Keratinocyte (primary cell): Measurements from ENCODE around the gene PRKN. TPM values are rescaled to one million over a fixed set of nuclear protein-coding genes. Genes with fewer than 3 reads are reported as not detected.

ENCODE experiments used
- DNase-seq: peaks from one replicate; pipeline ENCODE4 v3.0.0-alpha.2; 2011; ENCODE audit warnings: low read depth, missing footprints, low spot score
- FAIRE-seq: peaks from 2 replicates; lab custom pipeline; 2011; peaks lifted over from hg19 to GRCh38; lab: Jason Lieb, UNC
- H2AFZ ChIP-seq: 2 replicates; pipeline ENCODE4 v1.6.0; 2012; ENCODE audit warnings: low read length, control low read depth, inconsistent platforms; ENCODE audit not compliant: control insufficient read depth
- H3K27ac ChIP-seq: 2 replicates; pipeline ENCODE4 v1.5.1; 2011; ENCODE audit warnings: low read length; ENCODE audit not compliant: control insufficient read depth, insufficient read depth
- H3K27me3 ChIP-seq: 3 replicates; pipeline ENCODE4 v1.6.0; 2011; ENCODE audit warnings: low read length; ENCODE audit not compliant: control insufficient read depth, insufficient read depth; ENCODE audit errors: extremely low read depth
- H3K36me3 ChIP-seq, 2 experiments: 2 replicates in 1 of 2; 3 replicates in 1 of 2; pipeline ENCODE4 v1.5.1; 2011; ENCODE audit warnings: low read length in 2 of 2, mild to moderate bottlenecking in 1 of 2; ENCODE audit not compliant: control insufficient read depth in 2 of 2, insufficient read depth in 2 of 2; ENCODE audit errors: extremely low read depth in 1 of 2
- H3K4me1 ChIP-seq: 3 replicates; pipeline ENCODE4 v1.5.1; 2011; ENCODE audit warnings: low read length; ENCODE audit not compliant: control insufficient read depth, insufficient read depth; ENCODE audit errors: extremely low read depth
- H3K4me2 ChIP-seq: 3 replicates; pipeline ENCODE4 v1.6.0; 2011; ENCODE audit warnings: low read depth, low read length; ENCODE audit not compliant: control insufficient read depth, insufficient read depth; ENCODE audit errors: extremely low read depth
- H3K4me3 ChIP-seq, 3 experiments: fragments of 200-600 bp in 1 of 3; sonication (generic) in 1 of 3; 2 replicates in 2 of 3; 3 replicates in 1 of 3; pipeline ENCODE4 v1.5.1; 2011 to 2016; ENCODE audit warnings: low read length in 3 of 3, mild to moderate bottlenecking in 3 of 3, control low read depth in 2 of 3, inconsistent platforms in 1 of 3, low read depth in 1 of 3, mixed read lengths in 1 of 3, mixed run types in 1 of 3, moderate library complexity in 1 of 3; ENCODE audit not compliant: control insufficient read depth in 2 of 3, insufficient read depth in 2 of 3; ENCODE audit errors: extremely low read depth in 1 of 3
- H3K79me2 ChIP-seq: 2 replicates; pipeline ENCODE4 v1.6.0; 2012; ENCODE audit warnings: low read length; ENCODE audit not compliant: control insufficient read depth, insufficient read depth
- H3K9ac ChIP-seq: 3 replicates; pipeline ENCODE4 v1.6.0; 2011; ENCODE audit warnings: low read length; ENCODE audit not compliant: control insufficient read depth, insufficient read depth; ENCODE audit errors: extremely low read depth
- H3K9me1 ChIP-seq: 3 replicates; pipeline ENCODE4 v1.6.0; 2011; ENCODE audit warnings: low read length; ENCODE audit not compliant: control insufficient read depth, insufficient read depth; ENCODE audit errors: extremely low read depth
- H3K9me3 ChIP-seq: 2 replicates; pipeline ENCODE4 v1.5.1; 2012; ENCODE audit warnings: low read depth, low read length; ENCODE audit not compliant: control insufficient read depth
- H4K20me1 ChIP-seq: 3 replicates; pipeline ENCODE4 v1.6.0; 2011; ENCODE audit warnings: low read length; ENCODE audit not compliant: control insufficient read depth, insufficient read depth; ENCODE audit errors: extremely low read depth
- CTCF ChIP-seq, 3 experiments: IDR thresholded peaks in 1 of 3; conservative IDR thresholded peaks in 1 of 3; optimal IDR thresholded peaks in 1 of 3; 2 replicates in 2 of 3; 3 replicates in 1 of 3; pipeline versions ENCODE3 to v1.5.1; 2011; ENCODE audit warnings: low read length in 3 of 3, mild to moderate bottlenecking in 3 of 3, moderate library complexity in 2 of 3, control low read depth in 1 of 3, inconsistent platforms in 1 of 3; ENCODE audit not compliant: insufficient read depth in 2 of 3; ENCODE audit errors: extremely low read depth in 1 of 3
- EZH2 ChIP-seq: IDR thresholded peaks from one replicate; pipeline ENCODE4 v1.6.1; 2012; ENCODE audit warnings: inconsistent platforms, mild to moderate bottlenecking, low read length, moderate library complexity
- dilution Hi-C: fragments of 300-500 bp; cut with MboI; formaldehyde crosslinking; loops from one replicate; pipeline ENCODE4 v1.7.0; 2020; ENCODE audit warnings: low sequenced_read_pairs; ENCODE audit not compliant: extremely low pct_ligation_motif_present
- polyA plus RNA-seq, 5 experiments: library from polyadenylated mRNA; depleted of rRNA in 3 of 5; stranded (reverse) in 3 of 5; stranded (forward) in 1 of 5; unstranded in 1 of 5; fragments of >200 nt; gene quantifications; 1 replicate in 1 of 5; 2 replicates in 3 of 5; 3 replicates in 1 of 5; pipeline versions ENCODE4 v1.2.1 to v1.2.3, GENCODE V29; 2011 to 2012; ENCODE audit warnings: missing spikeins in 2 of 5, low read depth in 1 of 5, low replicate concordance in 1 of 5

Gene PRKN
- polyA plus RNA-seq, 1 donor (not counting 4 experiments of a cell fraction or from before 2014, with no cell fraction given): 0.67 TPM

DNA sequence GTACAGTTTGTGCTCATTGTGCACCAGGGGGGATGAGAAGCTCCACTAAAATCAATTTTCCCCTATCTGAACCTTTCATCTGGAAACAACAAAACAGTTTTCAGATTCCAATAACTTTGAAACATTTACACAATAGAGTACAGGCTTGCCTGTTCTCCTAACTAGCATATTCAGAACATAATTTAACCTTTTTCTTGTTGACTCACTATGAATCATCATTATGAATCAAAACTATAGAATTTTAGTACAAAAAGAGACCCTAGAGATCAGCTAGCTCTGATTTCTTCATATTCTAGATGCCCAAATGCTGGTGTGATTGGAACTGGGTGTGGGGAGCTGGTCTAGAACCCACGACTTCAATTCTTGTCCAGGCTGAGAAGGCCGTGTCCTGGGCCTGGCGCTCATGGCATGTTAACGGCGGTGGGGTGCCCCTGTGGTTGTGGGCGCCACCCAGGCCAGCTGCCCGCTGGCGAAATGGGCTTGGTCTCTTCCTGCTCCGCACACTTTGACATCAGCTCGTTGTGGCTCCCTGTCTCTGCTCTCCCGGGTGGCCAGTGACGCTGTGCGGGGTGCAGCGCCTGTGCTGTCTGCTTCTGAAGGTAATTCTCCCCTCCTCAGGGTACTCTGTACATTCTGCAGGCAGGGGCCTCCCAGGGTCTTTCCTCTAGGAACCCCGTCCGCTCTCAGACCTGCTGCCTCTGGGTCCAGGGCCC lies 1423.8 kb downstream of the PRKN start:
- no peak overlapping the region for H3K27ac ChIP-seq
- no peaks in the 10 kb centered on the region for H3K9me1 ChIP-seq
- no peaks in the 10 kb centered on the region for H3K9me3 ChIP-seq
- H3K79me2 ChIP-seq: no peaks in the 10 kb centered on the region
- H3K4me3 ChIP-seq: no peak overlapping the region
- FAIRE-seq (peak; percentile 69), DNase-seq (no peak)
- no peak for TF ChIP-seq EZH2
- TF ChIP-seq CTCF (optimal IDR thresholded peaks at IDR 0.05 in 1 of 3, IDR thresholded peaks at IDR 0.05 in 1 of 3, conservative IDR thresholded peaks at IDR 0.05 in 1 of 3; ENCODE audit: extremely low read depth in 1 of 3, insufficient read depth in 2 of 3, low read length in 3 of 3): no peak
- no peaks in the 10 kb centered on the region for H3K36me3 ChIP-seq
- H3K4me1 ChIP-seq: peaks cover 22% of the 10 kb centered on the region
- H3K4me2 ChIP-seq: peak overlapping the region; percentile 65
- no peaks in the 10 kb centered on the region for H4K20me1 ChIP-seq
- H3K9ac ChIP-seq: no peak overlapping the region
- H2AFZ ChIP-seq: no peak overlapping the region
- no peaks in the 10 kb centered on the region for H3K27me3 ChIP-seq
- dilution Hi-C loops: no loop called here

DNA sequence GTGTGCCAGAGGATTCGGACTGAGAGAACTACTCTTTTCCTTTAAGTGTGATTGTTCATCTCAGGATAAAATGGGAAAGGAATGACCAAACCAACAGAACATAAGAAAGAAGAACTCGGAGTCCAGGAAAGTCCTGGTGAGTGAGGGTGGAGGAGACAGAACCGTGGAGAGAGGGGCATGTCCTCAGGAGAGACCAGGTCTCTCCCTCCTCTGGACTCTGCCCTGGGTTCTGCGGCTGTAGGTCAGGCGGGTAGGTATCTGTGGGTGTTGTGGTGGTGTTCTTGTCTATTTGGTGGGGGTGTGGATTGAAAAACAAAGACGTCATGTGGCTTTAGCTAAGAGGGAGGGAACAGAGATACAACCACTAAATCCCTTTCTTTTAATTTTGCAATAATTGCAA lies 1424.6 kb downstream of the PRKN start:
- H3K4me2 ChIP-seq: no peak overlapping the region
- peak overlapping the region; percentile 14 for H3K27ac ChIP-seq
- DNase-seq (no peak), FAIRE-seq (no peak)
- dilution Hi-C loops: no loop called here
- no peaks in the 10 kb centered on the region for H3K79me2 ChIP-seq
- H3K27me3 ChIP-seq: no peaks in the 10 kb centered on the region
- no peak overlapping the region for H3K9ac ChIP-seq
- no peaks in the 10 kb centered on the region for H4K20me1 ChIP-seq
- no peak for TF ChIP-seq CTCF (optimal IDR thresholded peaks at IDR 0.05 in 1 of 3, IDR thresholded peaks at IDR 0.05 in 1 of 3, conservative IDR thresholded peaks at IDR 0.05 in 1 of 3; ENCODE audit: extremely low read depth in 1 of 3, insufficient read depth in 2 of 3, low read length in 3 of 3)
- TF ChIP-seq EZH2: no peak
- no peak overlapping the region for H3K4me3 ChIP-seq
- peaks cover 22% of the 10 kb centered on the region for H3K4me1 ChIP-seq
- no peaks in the 10 kb centered on the region for H3K36me3 ChIP-seq
- no peaks in the 10 kb centered on the region for H3K9me1 ChIP-seq
- H3K9me3 ChIP-seq: no peaks in the 10 kb centered on the region
- peak overlapping the region; percentile 30 for H2AFZ ChIP-seq
